HFFc6 (cell line): ENCODE results near the gene SBF2. TPM values are rescaled to one million over a fixed set of nuclear protein-coding genes. Genes with fewer than 3 reads are reported as not detected.
A peak's percentile ranks its signal among the peaks of the same experiment; 100 is the strongest.
"Not testable (repeated sequence)": the region's sequence is repeated elsewhere in the genome, so short reads cannot be mapped to it uniquely, and the experiment has no call there.

ENCODE experiments used
- DNase-seq: peaks from one replicate; pipeline ENCODE4 v3.0.0-alpha.2; 2018
- H3K27ac Mint-ChIP-seq: 2 replicates; pipeline ENCODE4 v1.8.0; 2020; ENCODE audit warnings: mild to moderate bottlenecking, mixed read lengths
- H3K27me3 Mint-ChIP-seq: 2 replicates; pipeline ENCODE4 v1.8.0; 2021; ENCODE audit warnings: mild to moderate bottlenecking, moderate library complexity, mixed read lengths; ENCODE audit not compliant: insufficient read depth
- H3K36me3 Mint-ChIP-seq: 2 replicates; pipeline ENCODE4 v1.8.0; 2021; ENCODE audit warnings: low read depth, mixed read lengths
- H3K4me1 Mint-ChIP-seq: 2 replicates; pipeline ENCODE4 v1.8.0; 2020; ENCODE audit warnings: low read depth, mixed read lengths
- H3K4me3 Mint-ChIP-seq: 2 replicates; pipeline ENCODE4 v1.8.0; 2020; ENCODE audit warnings: mild to moderate bottlenecking, moderate library complexity, mixed read lengths
- H3K9me3 Mint-ChIP-seq: 2 replicates; pipeline ENCODE4 v1.8.0; 2020; ENCODE audit warnings: mild to moderate bottlenecking, mixed read lengths
- total RNA-seq, 6 experiments: library from RNA; stranded (reverse); fragmentation: NEBNext Ultra II Directional; extraction: Animal tissue kit (Norgen Biotek cat#: 25700); gene quantifications; 2 replicates in 1 of 6; 3 replicates in 5 of 6; pipeline ENCODE4 v1.2.3, GENCODE V29; 2021
- TF ChIP-seq, protein P1 (sequence below): fragments of 200-600 bp; sonication (generic); IDR thresholded peaks from 2 replicates; pipeline ENCODE4 v1.5.0; 2021; ENCODE audit warnings: antibody characterized with exemption, mild to moderate bottlenecking

Gene SBF2
- total RNA-seq, 6 experiments from 2014 or later, result 25.2 to 36.0 (median 30.7) TPM

DNA sequence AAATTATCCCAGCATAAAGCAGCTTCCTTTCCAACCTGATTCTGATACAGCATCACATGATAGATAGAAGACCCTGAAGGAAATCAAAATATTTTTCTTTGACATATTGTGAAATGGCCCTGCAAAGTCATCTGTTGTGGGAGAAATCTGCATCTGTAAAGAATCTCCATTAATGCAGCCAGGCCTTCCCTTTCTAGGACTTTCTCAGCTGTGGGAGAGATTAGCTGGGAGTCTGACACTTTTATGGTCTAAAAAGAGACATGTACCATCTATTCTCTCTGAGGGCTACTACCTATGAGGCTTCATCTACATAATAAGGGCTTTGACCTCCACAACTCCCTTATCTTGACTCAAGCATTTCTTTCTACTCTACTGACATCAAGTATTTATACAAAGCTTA lies 392.1 kb downstream of the SBF2 start:
- Mint-ChIP-seq H3K27me3 (peaks cover 2% of the 10 kb centered on the region; the same call in 1 of the 2 replicates), H3K36me3 (peaks cover 43% of the 10 kb centered on the region), H3K27ac (peak overlapping the region; percentile 56), H3K4me1 (peaks cover 86% of the 10 kb centered on the region), H3K9me3 (peaks cover 5% of the 10 kb centered on the region; the same call in 1 of the 2 replicates), H3K4me3 (no peak overlapping the region)
- TF ChIP-seq, protein P1, sequence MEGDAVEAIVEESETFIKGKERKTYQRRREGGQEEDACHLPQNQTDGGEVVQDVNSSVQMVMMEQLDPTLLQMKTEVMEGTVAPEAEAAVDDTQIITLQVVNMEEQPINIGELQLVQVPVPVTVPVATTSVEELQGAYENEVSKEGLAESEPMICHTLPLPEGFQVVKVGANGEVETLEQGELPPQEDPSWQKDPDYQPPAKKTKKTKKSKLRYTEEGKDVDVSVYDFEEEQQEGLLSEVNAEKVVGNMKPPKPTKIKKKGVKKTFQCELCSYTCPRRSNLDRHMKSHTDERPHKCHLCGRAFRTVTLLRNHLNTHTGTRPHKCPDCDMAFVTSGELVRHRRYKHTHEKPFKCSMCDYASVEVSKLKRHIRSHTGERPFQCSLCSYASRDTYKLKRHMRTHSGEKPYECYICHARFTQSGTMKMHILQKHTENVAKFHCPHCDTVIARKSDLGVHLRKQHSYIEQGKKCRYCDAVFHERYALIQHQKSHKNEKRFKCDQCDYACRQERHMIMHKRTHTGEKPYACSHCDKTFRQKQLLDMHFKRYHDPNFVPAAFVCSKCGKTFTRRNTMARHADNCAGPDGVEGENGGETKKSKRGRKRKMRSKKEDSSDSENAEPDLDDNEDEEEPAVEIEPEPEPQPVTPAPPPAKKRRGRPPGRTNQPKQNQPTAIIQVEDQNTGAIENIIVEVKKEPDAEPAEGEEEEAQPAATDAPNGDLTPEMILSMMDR, result no peak
- no peak for DNase-seq

GRCh38 chr11:9900253-9900652 lies 393.8 kb downstream of the SBF2 start:
- DNase-seq, result peak; percentile 95
- Mint-ChIP-seq H3K27ac (peak overlapping the region; percentile 66), H3K4me1 (peaks cover 79% of the 10 kb centered on the region), H3K36me3 (peaks cover 53% of the 10 kb centered on the region), H3K4me3 (peak overlapping the region; percentile 46)
- not testable (repeated sequence) for H3K9me3 Mint-ChIP-seq, H3K27me3 Mint-ChIP-seq

DNA sequence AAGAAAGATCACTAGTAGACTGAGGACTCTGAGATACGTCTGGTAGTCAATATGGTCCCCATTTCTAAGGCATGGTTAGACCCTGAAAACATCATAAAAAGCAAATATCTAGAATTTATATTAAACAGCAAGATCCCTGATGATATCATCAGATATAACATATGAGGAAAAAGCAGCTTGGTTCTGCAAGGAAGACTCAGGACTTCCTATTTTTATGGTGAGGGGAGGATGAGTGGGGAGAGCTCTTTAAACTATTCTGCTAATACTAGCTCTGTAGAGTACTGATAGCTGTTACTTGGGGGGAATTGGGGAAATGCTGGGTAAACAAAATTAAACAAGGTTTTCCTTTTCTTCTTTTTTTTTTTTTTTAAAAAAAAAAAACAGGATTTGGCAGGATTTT lies 394.3 kb downstream of the SBF2 start:
- H3K36me3 Mint-ChIP-seq, result peaks cover 58% of the 10 kb centered on the region
- peaks cover 14% of the 10 kb centered on the region for H3K9me3 Mint-ChIP-seq
- DNase-seq, result no peak
- H3K27ac Mint-ChIP-seq, result peak overlapping the region; percentile 66
- peak overlapping the region; percentile 36; the same call in 1 of the 2 replicates for H3K4me3 Mint-ChIP-seq
- TF ChIP-seq, protein P1, result no peak
- H3K4me1 Mint-ChIP-seq, result peaks cover 79% of the 10 kb centered on the region
- peaks cover 2% of the 10 kb centered on the region; the same call in 1 of the 2 replicates for H3K27me3 Mint-ChIP-seq

- Mint-ChIP-seq H3K27me3 (peaks cover 2% of the 10 kb centered on the region; the same call in 1 of the 2 replicates), H3K9me3 (peaks cover 14% of the 10 kb centered on the region), H3K36me3 (peaks cover 58% of the 10 kb centered on the region), H3K27ac (no peak overlapping the region), H3K4me3 (no peak overlapping the region), H3K4me1 (peaks cover 62% of the 10 kb centered on the region)
- TF ChIP-seq, protein P1, result no peak
- DNase-seq, result no peak
Measured at GRCh38 chr11:9896902-9897301, 397.1 kb downstream of the SBF2 start.

DNA sequence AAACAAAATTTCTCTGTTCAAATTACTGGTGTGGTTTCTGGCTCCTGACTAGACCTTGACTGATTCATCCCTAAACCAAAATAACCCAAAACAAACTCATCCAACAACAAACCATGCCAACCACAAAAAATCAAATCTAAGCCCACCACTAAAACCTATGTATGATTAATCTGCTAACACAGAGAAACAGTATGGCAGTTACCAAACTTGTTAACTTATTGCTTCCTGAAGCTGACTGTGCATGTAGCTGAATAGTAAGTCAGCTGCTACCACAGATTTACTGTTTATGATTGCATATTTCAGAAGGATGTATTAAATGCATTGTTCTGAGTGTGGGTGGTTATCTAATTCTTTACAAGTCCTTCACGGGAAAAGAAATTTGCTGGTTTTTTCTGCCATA lies 399.0 kb downstream of the SBF2 start:
- Mint-ChIP-seq H3K9me3 (peaks cover 9% of the 10 kb centered on the region), H3K4me1 (peaks cover 49% of the 10 kb centered on the region), H3K27ac (peak overlapping the region; percentile 58), H3K4me3 (no peak overlapping the region), H3K36me3 (peaks cover 45% of the 10 kb centered on the region), H3K27me3 (no peaks in the 10 kb centered on the region)
- TF ChIP-seq, protein P1, result no peak
- DNase-seq, result peak; percentile 61

- no peak for DNase-seq
- H3K27ac Mint-ChIP-seq, result peak overlapping the region; percentile 11; the same call in 1 of the 2 replicates
- peaks cover 34% of the 10 kb centered on the region for H3K4me1 Mint-ChIP-seq
- H3K9me3 Mint-ChIP-seq, result peaks cover 9% of the 10 kb centered on the region
- H3K4me3 Mint-ChIP-seq, result no peak overlapping the region
- no peaks in the 10 kb centered on the region for H3K27me3 Mint-ChIP-seq
- H3K36me3 Mint-ChIP-seq, result peaks cover 34% of the 10 kb centered on the region
- TF ChIP-seq, protein P1, result no peak; the same call in 1 of the 2 replicates
Measured at GRCh38 chr11:9893474-9893873, 400.5 kb downstream of the SBF2 start.
